GM19397 (cell line): ENCODE data around the gene TRIM32.

Experiments
- ATAC-seq: cut with Tn5 transposase; IDR thresholded peaks from one replicate; pipeline ENCODE4 v1.9.1; 2021; ENCODE audit warnings: mild to moderate bottlenecking, moderate library complexity; ENCODE audit not compliant: unreplicated experiment

Gene TRIM32

DNA sequence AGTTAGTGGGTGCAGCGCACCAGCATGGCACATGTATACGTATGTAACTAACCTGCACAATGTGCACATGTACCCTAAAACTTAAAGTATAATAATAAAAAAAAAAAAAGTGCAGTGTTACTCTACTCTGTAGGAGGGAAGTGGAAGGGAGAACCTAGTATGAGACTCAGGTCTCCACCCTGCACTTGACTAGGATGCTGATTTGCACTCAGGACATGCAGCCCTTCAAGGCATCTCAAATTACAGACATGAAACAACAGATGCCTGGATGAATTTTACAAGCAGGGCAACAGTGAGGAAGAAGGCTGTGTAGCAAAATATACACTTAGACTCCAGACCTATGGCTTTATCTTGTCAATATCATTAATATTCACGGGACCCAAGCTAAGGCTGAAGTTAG is 16.5 kb downstream of the TRIM32 start:
- no peak for ATAC-seq

DNA sequence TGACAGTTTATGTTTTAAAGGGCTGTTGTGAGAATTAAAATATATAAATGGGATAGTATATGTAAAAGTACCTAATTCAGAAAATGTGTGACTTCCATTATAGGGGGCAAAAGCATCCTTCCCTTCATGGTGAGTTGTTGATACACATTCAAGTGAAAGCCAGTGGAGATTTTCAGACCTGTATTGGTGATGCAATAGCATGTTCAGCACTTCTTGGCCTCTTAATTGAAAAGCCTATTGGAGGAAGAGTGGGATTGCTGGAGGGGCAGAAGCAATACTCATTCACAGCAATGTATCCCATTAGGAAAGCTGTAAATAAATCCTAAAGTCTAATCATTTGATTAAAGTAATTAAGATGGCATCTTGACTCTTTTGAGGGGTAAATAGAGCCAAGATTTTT is 17.4 kb downstream of the TRIM32 start:
- no peak for ATAC-seq

DNA sequence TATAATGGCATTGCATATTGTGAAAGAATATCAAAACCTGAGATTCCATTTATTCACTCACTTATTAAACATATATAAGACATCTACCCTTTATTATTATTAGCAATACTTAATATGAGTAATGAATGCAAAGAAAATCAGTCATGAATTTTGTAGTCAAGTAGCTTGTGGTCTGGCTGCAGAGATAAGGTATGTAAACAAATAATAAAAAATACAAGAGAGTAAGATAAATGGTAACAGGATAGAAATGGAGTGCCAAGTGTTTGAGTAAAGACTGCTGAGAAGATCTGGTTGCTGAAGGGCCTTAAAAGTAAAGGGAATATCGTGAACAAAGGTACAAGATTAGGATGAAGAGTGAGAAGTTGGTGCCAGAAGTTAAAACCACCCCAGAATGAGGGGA is 18.4 kb downstream of the TRIM32 start:
- no peak for ATAC-seq

DNA sequence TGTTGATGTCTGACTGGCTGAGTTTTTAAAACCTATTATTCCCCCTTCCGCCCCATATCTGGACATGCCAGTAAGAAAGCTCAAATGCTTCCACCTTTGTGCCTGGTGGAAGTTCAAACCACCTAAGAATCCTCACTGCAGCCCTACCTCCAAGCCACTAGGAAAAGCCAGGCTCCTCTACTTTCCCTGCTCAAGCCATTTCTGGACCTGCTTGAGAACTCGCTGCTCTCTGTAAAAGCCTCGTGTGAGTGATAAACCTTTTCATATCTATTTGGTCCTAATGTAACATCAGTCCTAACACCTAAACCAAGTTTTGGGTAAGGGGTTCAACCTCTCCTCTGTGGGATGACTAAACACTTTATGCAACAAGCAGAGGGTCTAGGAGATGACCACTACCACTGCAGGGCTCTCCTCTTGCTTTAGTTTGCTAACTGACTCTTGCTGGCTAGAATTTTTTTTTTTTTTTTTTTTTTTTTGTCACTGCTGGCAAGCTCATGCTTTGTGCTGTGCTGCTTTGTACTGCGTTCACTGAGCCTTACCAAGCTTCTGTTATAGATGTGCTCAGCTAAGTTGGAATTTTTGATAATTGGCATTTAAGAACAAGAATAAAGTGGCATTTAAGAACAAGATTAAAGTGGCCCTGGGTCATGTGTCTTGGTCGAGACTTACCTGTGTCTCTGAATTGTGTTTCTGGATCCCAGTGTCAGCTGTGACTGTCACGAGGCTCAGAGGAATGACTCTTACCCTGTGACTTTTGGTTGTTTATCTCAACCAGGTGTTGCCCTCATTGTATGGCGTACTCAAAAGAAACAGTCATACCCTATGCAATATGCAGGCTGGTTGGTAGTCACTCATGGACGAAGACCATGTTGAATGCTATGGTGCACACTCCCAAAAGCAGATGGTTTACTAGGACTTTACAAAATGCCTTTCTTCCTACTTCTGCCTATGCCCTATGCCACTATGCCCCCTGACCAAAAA is 19.5 kb downstream of the TRIM32 start:
- ATAC-seq: no peak

DNA sequence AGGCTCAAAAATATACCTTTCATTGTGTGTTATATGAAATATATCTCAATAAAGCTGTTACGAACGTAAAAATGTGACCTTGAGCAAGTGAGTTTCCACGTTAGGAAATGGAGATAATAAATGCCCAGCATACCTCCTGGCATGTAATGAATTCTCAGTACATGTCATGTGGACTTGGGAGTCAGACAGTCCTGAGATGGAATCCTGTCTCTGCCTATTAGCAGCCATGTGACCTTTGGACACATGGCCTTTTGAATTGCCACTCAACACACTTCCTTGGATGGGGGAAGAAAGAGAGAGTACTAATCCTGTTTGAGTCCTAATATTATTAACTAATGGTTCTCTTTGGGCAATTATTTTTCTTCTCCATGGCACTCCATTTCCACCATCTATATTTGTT is 25.7 kb downstream of the TRIM32 start:
- no peak for ATAC-seq

DNA sequence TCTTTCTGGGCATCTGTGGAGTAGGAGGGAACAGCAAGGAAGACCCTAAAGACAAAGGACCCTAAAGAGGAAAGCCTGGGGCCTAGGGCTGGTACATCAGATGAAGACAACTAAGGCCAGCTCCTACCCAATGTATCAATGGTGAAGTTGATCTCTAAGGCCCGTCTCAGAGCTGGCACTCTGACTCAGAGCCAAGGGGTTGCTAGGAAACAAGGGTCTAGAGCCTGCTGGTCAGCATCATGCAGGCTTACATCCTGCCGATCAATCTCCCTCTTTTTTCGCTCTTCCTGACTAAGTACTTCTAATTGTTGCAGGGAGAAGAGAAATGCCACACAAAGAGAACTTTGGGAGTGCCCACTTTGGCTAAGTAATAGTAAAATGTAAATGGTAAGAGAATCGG is 26.2 kb downstream of the TRIM32 start:
- ATAC-seq: no peak

DNA sequence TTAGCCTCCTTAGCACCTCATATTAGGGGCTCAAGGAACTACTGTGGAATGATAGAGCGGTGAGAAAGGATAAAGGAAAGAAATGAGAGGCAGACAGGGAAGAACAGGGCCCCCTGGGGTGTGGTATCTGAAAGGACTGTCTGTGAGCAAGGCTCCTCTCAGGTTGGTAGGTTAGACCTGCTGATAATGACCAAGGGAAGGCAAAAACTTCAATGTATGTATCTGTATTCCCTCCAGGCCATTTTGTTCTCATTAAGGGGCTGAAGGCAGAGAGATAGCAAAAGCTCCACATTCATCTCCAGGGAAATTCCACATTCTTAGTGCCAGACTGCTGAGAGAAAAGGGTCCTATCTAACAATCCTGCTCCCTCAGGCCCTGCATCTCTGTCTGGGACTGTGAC is 28.6 kb downstream of the TRIM32 start:
- no peak for ATAC-seq

DNA sequence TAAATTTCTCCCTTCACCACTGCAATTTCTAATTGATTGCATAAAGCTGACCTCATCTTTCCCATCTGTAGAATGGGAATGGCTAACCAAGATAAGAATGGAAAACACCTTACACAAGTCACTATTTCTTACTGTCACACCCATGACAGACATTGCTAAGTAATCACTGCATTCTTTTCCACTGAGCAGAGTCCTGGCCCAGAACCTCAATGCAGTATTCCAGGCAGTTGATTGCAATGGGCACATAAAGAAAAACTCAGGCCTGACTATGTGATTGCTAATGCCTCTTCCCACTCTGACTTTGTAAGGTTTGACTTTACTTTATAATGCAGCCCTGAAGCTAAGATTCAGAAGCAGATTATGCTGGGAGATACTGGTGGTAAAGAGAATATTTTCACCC is 29.3 kb downstream of the TRIM32 start:
- no peak for ATAC-seq

DNA sequence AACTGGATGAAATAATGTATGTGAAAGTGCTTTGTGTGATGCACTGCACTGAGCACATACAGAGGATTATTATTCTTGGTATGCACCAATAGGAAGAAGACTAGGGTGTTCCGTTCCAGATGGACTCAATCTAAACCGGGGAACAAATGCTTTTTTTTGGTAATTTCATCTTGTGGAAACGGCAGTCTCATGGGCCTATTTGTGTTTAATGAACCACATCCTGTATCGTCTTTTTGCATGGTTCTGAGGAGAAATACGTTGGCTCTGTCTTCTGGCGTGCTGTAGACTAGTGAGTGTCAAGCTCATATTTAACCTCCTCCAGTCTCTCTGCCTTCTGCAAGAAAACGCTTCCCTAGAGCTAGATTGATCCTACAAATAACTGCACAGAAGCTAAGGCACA is 30.0 kb downstream of the TRIM32 start:
- no peak for ATAC-seq

DNA sequence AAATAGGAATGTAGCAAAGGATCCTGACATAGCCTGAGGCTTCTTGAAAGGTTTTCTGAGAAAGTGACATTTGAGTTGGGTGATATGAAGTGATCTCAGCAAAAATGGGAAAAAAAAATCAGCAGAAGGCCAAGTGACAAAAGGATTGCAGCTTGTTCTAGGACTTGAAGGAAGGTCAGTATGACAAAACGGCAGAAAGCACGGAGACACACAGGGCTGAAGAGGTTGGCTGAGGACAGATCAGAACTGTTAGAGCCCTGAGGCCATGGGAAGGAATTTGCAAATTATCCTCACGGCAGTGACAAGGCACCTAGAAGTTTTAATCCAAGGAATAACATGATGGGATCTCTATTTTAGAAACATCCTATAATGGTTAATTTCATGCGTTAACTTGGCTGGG is 31.0 kb downstream of the TRIM32 start:
- ATAC-seq: no peak

DNA sequence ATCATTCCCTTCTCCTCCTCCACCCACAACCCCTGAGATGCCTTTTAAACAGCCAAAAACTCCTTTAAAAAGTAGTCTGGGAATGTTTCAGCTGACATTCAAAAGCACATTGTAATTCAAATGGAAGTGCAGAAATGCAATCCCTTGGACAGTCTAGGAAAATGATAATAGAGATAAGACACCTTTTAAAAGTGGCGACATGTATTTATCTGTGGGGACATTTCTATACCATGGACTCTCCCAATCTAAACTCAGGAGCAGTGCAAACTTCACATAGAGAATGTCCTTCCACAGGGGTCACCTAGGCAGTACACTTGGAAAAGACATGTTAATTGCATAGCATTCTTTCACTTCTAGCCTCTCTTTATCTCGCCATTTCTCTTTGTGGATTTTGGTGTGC is 33.0 kb downstream of the TRIM32 start:
- ATAC-seq: no peak

DNA sequence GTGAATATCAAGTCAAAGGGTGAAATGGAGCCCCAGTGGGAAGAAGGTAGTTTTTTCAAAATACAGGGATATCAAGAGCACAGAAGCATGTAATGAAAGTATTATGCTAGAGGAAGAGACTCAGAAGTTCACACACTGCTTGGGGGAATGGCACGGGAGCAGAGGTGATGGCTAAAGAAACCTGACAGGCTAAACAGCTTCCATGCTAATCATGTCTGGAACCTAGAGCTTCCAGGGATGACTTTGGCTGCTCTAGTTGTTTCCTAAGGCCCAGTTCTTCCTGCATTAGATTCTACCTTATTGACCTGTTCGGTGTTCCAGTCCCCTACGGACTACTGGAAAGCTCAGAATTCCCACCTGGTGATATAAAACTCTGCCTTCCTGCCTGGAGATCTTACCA is 34.3 kb downstream of the TRIM32 start:
- no peak for ATAC-seq

DNA sequence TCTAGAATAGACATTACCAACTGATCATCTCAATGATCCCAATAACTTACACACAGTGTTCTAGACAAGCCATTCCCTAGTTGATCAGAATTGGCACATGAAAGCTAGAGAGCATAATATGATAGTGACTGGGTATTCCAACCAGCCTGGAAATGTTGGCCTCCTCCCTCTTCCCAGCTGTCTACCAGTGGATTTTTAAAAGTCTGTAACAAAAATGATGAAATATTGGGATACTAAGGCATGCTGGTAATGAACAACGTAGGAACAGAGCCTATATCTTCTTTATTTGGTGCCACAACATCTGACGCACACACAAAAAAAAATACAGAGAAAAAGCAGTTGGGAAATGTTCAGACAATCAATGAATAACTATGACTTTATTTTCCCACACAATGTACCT is 34.8 kb downstream of the TRIM32 start:
- no peak for ATAC-seq

DNA sequence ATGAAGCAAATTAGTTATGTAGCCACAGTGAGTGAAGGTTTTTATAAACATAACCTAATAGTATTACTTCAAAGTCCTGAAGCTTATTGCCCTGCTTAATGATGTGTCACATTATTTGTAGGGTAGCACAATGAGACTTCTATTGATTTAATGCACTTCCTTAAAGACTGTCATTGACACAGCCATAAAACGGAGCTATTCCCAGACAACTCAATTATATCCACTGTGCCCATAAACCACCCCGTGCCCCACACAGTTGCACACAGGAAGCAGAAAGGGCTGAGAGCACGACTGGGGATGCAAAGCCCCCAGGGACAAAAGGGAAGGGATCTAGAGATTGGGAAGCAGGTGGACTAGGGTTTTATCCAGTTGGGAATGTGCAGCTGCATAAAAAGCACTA is 37.0 kb downstream of the TRIM32 start:
- ATAC-seq: no peak

DNA sequence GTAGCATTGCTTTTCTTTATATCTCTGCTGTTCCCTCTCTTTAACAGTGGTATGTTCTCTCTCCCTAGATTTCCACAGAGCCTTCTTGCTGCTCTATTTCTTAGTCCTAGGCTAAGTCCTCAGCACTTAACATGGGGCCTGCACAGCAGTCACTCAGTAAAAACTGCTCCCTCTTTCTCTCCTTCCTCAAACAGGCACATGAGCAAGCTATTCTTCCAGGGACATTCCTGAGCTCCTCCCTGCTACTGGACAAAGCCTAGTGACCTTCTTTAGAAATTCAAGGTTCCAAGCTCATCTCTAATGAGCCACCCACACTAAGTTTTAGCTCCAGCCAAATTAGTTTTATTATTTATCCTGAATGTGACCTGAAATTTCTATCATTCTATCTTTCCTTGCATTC is 39.5 kb downstream of the TRIM32 start:
- no peak for ATAC-seq

DNA sequence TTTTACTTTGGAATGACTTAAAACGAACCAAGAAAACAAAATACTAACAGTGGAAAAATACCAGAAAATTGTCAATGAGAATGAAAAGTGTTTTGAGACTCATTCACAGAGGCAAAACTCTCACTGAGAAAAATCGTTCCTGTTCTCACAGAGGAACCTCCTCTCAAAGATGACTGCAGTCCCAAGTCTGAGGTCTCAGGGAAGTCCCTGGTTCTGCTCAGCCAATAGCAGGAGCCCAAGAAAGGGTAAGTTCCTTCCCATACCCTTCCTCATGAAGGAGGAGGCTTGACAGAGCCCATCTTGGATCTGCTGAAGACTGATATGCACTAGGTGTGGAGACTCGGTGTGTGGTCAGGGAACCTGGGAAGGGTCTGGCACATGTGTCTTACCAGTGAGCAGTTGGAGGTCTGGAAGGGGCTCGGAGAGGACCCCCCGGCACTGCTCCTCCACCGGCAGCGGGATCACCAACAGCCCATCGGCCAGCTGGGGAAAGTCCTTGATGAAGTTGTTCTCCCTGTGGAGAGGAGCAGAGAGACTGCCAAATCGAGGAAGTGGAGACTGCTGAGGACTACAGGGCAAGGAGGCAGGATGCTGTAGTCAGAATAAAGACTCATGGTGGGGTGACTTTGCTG is 46.0 kb downstream of the TRIM32 start:
- no peak for ATAC-seq

DNA sequence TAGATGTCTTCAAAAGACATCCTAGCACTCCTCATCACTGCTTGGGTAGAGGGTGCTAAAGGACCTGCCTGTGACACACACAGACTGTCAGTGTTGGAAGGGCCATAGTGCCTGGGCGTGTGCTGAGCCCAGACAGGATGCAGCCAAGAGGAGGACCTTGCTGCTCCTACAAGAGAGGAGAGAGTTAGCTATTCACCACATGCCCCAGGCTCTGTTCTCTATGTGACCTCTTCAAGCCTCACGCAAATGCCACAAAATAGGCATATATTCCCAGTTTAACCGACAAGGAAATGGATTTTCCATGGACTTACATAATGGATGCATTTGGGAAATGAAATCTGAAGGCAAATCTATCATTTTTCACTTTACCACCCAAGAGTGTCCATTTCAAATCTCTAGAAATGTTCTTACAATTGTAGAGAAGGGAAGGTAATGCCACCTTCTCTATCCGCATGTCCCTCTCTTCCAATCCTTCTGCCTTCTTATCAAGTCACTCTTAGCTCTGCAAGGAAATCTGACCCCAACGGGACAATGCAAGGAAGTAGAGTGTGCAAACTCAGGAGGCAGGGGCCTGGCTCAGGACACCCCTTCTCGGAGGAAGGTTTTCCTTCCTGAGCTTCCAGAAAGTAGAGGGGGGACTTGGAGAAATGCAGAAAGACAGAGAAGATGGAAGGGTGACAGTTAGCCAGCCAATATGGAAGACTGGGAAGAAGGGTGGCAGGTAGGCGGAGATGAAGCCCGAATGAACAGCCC is 49.5 kb downstream of the TRIM32 start:
- no peak for ATAC-seq

DNA sequence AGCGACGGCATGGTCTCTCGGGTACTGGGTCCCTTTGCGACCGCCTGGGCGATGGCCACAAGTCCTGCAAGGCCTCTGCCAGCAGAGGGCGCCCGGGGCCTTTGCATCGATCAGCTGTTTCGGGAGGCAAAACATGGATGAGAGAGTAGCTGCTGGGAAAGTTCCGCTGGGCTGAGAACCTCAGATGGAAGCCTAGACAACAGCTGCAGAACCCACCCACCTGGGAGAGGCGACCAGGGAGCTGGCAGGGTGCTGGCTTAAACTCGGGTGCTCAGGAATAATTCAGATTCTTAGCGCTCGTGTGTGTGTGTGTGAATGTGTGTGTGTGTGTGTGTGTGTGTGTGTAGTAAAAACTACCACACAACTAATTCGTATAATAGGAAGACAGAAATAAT is 50.0 kb downstream of the TRIM32 start:
- peak; percentile 56 for ATAC-seq

DNA sequence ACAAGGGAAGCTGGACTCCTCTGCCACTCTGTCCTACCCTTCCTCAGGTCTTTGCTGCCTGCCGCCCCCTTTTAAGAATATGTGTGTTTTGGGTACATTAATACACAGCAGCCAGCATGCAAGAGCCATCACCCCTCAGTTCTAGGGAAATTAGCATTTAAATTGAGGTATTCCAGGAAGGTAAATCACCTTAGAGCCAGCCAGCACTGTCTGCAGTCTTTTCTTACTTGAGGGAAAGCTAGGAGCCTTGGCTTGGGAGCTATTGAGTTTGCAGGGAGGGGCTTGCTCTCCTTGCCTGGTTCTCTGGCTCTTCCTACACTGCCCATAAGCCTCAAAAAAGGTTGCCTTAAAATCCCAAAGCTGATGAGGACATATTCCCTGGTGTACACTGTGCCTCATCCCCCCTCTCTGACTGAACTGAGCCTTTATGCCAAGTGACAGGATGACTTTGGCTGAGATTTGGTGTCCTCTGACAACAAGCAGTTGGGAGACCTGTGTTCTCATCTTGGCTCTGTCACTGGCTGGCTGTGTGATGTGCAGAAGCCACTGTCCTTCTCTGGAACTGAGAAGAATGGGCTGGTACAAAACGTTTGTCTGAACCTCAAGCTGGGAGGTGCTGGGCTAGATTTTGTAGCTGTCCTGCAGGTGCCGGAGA is 54.1 kb downstream of the TRIM32 start:
- no peak for ATAC-seq

DNA sequence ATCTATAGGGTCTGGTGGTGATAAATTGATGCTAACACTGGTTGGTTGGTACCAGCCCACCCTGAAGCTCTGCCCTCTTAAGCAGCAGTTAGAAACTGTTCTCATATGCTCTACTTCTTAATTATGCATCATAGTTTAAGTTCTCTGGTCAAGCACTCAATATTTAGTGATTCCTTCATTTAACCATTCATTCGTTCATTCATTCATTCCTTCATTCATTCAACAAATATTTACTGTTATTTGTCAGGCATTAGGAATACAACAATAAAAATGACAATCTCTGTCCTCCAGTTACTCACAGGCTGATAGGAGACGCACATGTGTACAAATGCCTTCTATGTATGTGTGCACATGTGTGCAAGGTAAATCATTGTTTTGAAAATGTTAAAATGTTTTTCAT is 54.6 kb downstream of the TRIM32 start:
- ATAC-seq: no peak

DNA sequence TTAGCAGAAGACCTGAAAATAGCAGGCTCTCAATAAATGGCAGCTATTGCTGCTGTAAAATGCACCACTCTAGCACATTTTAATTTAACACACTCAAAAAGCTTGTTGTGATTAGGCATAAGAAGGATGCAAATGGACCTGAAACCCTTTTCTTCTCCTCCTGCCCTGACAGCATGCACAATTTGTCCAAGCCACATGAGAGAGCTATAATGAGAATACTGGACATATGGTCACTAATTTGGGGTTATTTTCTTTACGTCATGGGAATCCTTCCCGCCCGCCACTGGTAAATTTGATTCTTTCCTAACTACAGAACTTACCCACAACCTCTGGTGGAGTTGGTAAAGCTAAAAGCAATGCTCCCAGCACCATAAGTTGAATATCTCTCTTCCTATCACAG is 62.1 kb downstream of the TRIM32 start:
- ATAC-seq: no peak
